HCT116 (cell line): ENCODE measurements around the gene COL1A1.

ENCODE experiments used
- ATF3 ChIP-seq: IDR thresholded peaks from 2 replicates; pipeline ENCODE4 v1.6.1; 2012
- CTCF ChIP-seq, 3 experiments: fragments of 200-600 bp in 1 of 3; sonication (generic) in 1 of 3; IDR thresholded peaks in 2 of 3; conservative IDR thresholded peaks in 1 of 3; 2 replicates each; pipeline ENCODE4 v1.5.1; 2012 to 2017; ENCODE audit warnings: low read depth in 2 of 3, low read length in 2 of 3, antibody characterized with exemption in 1 of 3, borderline replicate concordance in 1 of 3, control low read depth in 1 of 3, mild to moderate bottlenecking in 1 of 3, mixed read lengths in 1 of 3, mixed run types in 1 of 3, moderate library complexity in 1 of 3; ENCODE audit not compliant: insufficient read depth in 1 of 3
- EZH2 ChIP-seq: fragments of 200-600 bp; sonication (generic); IDR thresholded peaks from 2 replicates; pipeline ENCODE4 v1.6.1; 2017; ENCODE audit warnings: antibody characterized with exemption, mixed run types
- EZH2phosphoT487 ChIP-seq: fragments of 200-600 bp; IDR thresholded peaks from 2 replicates; pipeline ENCODE4 v1.6.1; 2018; ENCODE audit warnings: antibody characterized with exemption, borderline replicate concordance
- POLR2A ChIP-seq: IDR thresholded peaks from 2 replicates; pipeline ENCODE4 v1.7.0; 2011; ENCODE audit warnings: borderline replicate concordance; ENCODE audit not compliant: insufficient read depth, insufficient read length; ENCODE audit errors: extremely low read depth
- POLR2AphosphoS5 ChIP-seq: IDR thresholded peaks from 2 replicates; pipeline ENCODE4 v1.6.1; 2011; ENCODE audit warnings: mild to moderate bottlenecking, low read depth, low read length, moderate library complexity
- SRF ChIP-seq: IDR thresholded peaks from 2 replicates; pipeline ENCODE4 v1.6.1; 2012; ENCODE audit warnings: low read depth
- TCF7L2 ChIP-seq: IDR thresholded peaks from 2 replicates; pipeline ENCODE4 v1.7.0; 2011; ENCODE audit warnings: borderline replicate concordance, inconsistent platforms; ENCODE audit not compliant: insufficient read depth, insufficient read length; ENCODE audit errors: extremely low read depth

- TF ChIP-seq ATF3: no peak
- TF ChIP-seq CTCF (IDR thresholded peaks at IDR 0.05 in 2 of 3, conservative IDR thresholded peaks at IDR 0.05 in 1 of 3; ENCODE audit: borderline replicate concordance in 1 of 3, insufficient read depth in 1 of 3, low read depth in 2 of 3, low read length in 2 of 3): no peak
- no peak for TF ChIP-seq TCF7L2
- TF ChIP-seq SRF: no peak
- TF ChIP-seq EZH2: no peak
- no peak for TF ChIP-seq EZH2phosphoT487
- no peak for TF ChIP-seq POLR2A
- TF ChIP-seq POLR2AphosphoS5: no peak
These were observed 60.2 kb downstream of the COL1A1 start for GRCh38 chr17:50141026-50141744.
